Small intestine (tissue), 7 donors: Measurements from ENCODE around the gene FGF21. TPM values are rescaled to one million over a fixed set of nuclear protein-coding genes. Genes with fewer than 3 reads are reported as not detected.
A peak's percentile ranks its signal among the peaks of the same experiment; 100 is the strongest.
"Not testable (repeated sequence)": the region's sequence is repeated elsewhere in the genome, so short reads cannot be mapped to it uniquely, and the experiment has no call there.

Experiments
- DNase-seq, 2 donors: peaks; one replicate each; pipeline versions ENCODE4 v3.0.0 to v3.0.0-alpha.2; 2013
- FAIRE-seq: peaks from 2 replicates; lab custom pipeline; 2012; peaks lifted over from hg19 to GRCh38; lab: Jason Lieb, UNC
- H3K27ac ChIP-seq, 3 donors: one replicate each; pipeline ENCODE4 v1.5.1; 2013; ENCODE audit warnings: low read length in 2 of 3, mild to moderate bottlenecking in 2 of 3, control low read depth in 1 of 3, inconsistent platforms in 1 of 3, low read depth in 1 of 3, moderate library complexity in 1 of 3
- H3K27me3 ChIP-seq, 3 donors: one replicate each; pipeline ENCODE4 v1.6.1; 2013; ENCODE audit warnings: low read length in 3 of 3, inconsistent platforms in 1 of 3; ENCODE audit not compliant: control insufficient read depth in 3 of 3, insufficient read depth in 3 of 3
- H3K36me3 ChIP-seq, 3 donors: one replicate each; pipeline ENCODE4 v1.6.1; 2013; ENCODE audit warnings: low read length in 3 of 3, inconsistent platforms in 1 of 3, low read depth in 1 of 3, mild to moderate bottlenecking in 1 of 3, moderate library complexity in 1 of 3; ENCODE audit not compliant: control insufficient read depth in 3 of 3, insufficient read depth in 2 of 3
- H3K4me1 ChIP-seq, 3 donors: one replicate each; pipeline ENCODE4 v1.6.1; 2013; ENCODE audit warnings: low read length in 2 of 3, inconsistent platforms in 1 of 3, low read depth in 1 of 3, mild to moderate bottlenecking in 1 of 3, moderate library complexity in 1 of 3; ENCODE audit not compliant: control insufficient read depth in 3 of 3, insufficient read depth in 2 of 3
- H3K4me3 ChIP-seq, 3 donors: one replicate each; pipeline ENCODE4 v1.5.1; 2013; ENCODE audit warnings: low read length in 3 of 3, control low read depth in 1 of 3, inconsistent platforms in 1 of 3, low read depth in 1 of 3, mild to moderate bottlenecking in 1 of 3, moderate library complexity in 1 of 3
- H3K9me3 ChIP-seq, 2 donors: one replicate each; pipeline ENCODE4 v1.6.1; 2013; ENCODE audit warnings: low read depth in 1 of 2, low read length in 1 of 2; ENCODE audit not compliant: control insufficient read depth in 2 of 2, insufficient read depth in 1 of 2
- WGBS, 3 donors: extraction: QIAGEN DNeasy Blood & Tissue Kit; methylation state at CpG; one replicate each; pipeline ENCODE4 v1.1.7; 2013; 5-methylcytosine and 5-hydroxymethylcytosine counted together
- polyA plus RNA-seq, 4 donors: library from polyadenylated mRNA; stranded (reverse) in 3 of 4; unstranded in 1 of 4; fragments of 200-250 nt in 3 of 4; fragments of 120-200 nt in 1 of 4; gene quantifications; one replicate each; pipeline versions ENCODE4 v1.2.1 to v1.2.3, GENCODE V29; 2013
- donor health status: healthy with polysubstance abuse.
- donor health status: control.
- donor health status: control.
- donor health status: Bipolar disorder and iron deficiency.
- donor health status: healthy.

Gene FGF21
- polyA plus RNA-seq, 4 donors = 0.09 TPM; not detected in 3

GRCh38 chr19:48780631-48781391, 25.5 kb downstream of the FGF21 start:
- H3K36me3 ChIP-seq = no peaks in the 10 kb centered on the region
- peaks cover 0 to 27% (median 9%) of the 10 kb centered on the region in 3 donors for H3K4me1 ChIP-seq
- no peak overlapping the region for H3K4me3 ChIP-seq
- H3K27ac ChIP-seq = peak overlapping the region; percentile 47 to 81 (median 47)
- peaks cover 0 to 2% of the 10 kb centered on the region in 2 donors for H3K9me3 ChIP-seq
- DNase-seq (peak; percentile 62 to 80), FAIRE-seq (no peak)
- WGBS, 3 donors = 20 to 37% (median 28%) methylated on average over 14 of the region's 14 CpGs
- peaks cover 0 to 3% (median 0%) of the 10 kb centered on the region in 3 donors for H3K27me3 ChIP-seq

- H3K9me3 ChIP-seq = peaks cover 0 to 2% of the 10 kb centered on the region in 2 donors
- peak in 1 of 2 donors; percentile 27 for DNase-seq
- peaks cover 0 to 24% (median 9%) of the 10 kb centered on the region in 3 donors for H3K4me1 ChIP-seq
- H3K4me3 ChIP-seq = no peak overlapping the region
- no peak for FAIRE-seq
- no peaks in the 10 kb centered on the region for H3K36me3 ChIP-seq
- H3K27ac ChIP-seq = no peak overlapping the region
- WGBS, 3 donors = 30 to 57% (median 36%) methylated on average over 5 of the region's 5 CpGs
- peaks cover 0 to 3% (median 0%) of the 10 kb centered on the region in 3 donors for H3K27me3 ChIP-seq
Observed at GRCh38 chr19:48784527-48784926, 29.2 kb downstream of the FGF21 start.

- not testable (repeated sequence) for FAIRE-seq, H3K4me3 ChIP-seq, DNase-seq, H3K36me3 ChIP-seq, H3K9me3 ChIP-seq, H3K27ac ChIP-seq, H3K27me3 ChIP-seq
- peaks cover 0 to 12% (median 3%) of the 10 kb centered on the region in 3 donors for H3K4me1 ChIP-seq
- 86 to 94% (median 91%) methylated on average over 7 of the region's 7 CpGs for whole genome bisulfite sequencing, 3 donors
Observed at GRCh38 chr19:48786422-48786821, 31.1 kb downstream of the FGF21 start.

GRCh38 chr19:48787331-48787730, 32.0 kb downstream of the FGF21 start:
- H3K9me3 ChIP-seq, H3K4me3 ChIP-seq, H3K27ac ChIP-seq, FAIRE-seq, DNase-seq, H3K4me1 ChIP-seq, H3K27me3 ChIP-seq, H3K36me3 ChIP-seq: not testable (repeated sequence)
- WGBS, 3 donors = 87 to 89% (median 88%) methylated on average over 9 of the region's 9 CpGs

- Histone ChIP-seq H3K4me1 (peaks cover 0 to 16% (median 0%) of the 10 kb centered on the region in 3 donors), H3K36me3 (peaks cover 0 to 32% (median 0%) of the 10 kb centered on the region in 3 donors), H3K27me3 (no peaks in the 10 kb centered on the region), H3K4me3 (no peak overlapping the region), H3K9me3 (no peaks in the 10 kb centered on the region), H3K27ac (no peak overlapping the region)
- 74 to 86% (median 75%) methylated on average over 8 of the region's 8 CpGs for WGBS, 3 donors
- no peak for DNase-seq
- no peak for FAIRE-seq
Observed at GRCh38 chr19:48793271-48793670, 37.9 kb downstream of the FGF21 start.

- 77 to 87% (median 82%) methylated on average over 6 of the region's 6 CpGs for WGBS, 3 donors
- H3K9me3 ChIP-seq = no peaks in the 10 kb centered on the region
- H3K36me3 ChIP-seq = peaks cover 0 to 41% (median 0%) of the 10 kb centered on the region in 3 donors
- peaks cover 0 to 16% (median 0%) of the 10 kb centered on the region in 3 donors for H3K4me1 ChIP-seq
- DNase-seq (no peak), FAIRE-seq (no peak)
- H3K4me3 ChIP-seq = no peak overlapping the region
- no peak overlapping the region for H3K27ac ChIP-seq
- no peaks in the 10 kb centered on the region for H3K27me3 ChIP-seq
Observed at GRCh38 chr19:48794291-48794690, 39.0 kb downstream of the FGF21 start.

- DNase-seq (peak; percentile 93 to 97), FAIRE-seq (no peak)
- peak overlapping the region; percentile 40 to 65 (median 46) for H3K4me3 ChIP-seq
- no peaks in the 10 kb centered on the region for H3K9me3 ChIP-seq
- H3K36me3 ChIP-seq = peaks cover 0 to 49% (median 0%) of the 10 kb centered on the region in 3 donors
- no peaks in the 10 kb centered on the region for H3K27me3 ChIP-seq
- peak overlapping the region; percentile 24 to 94 (median 83) for H3K27ac ChIP-seq
- WGBS, 3 donors = 1 to 2% (median 2%) methylated on average over 38 of the region's 38 CpGs
- peaks cover 0 to 16% (median 0%) of the 10 kb centered on the region in 3 donors for H3K4me1 ChIP-seq
Observed at GRCh38 chr19:48795055-48795684, 39.8 kb downstream of the FGF21 start.

GRCh38 chr19:48795685-48796070, 40.4 kb downstream of the FGF21 start:
- H3K4me1 ChIP-seq = peaks cover 0 to 16% (median 0%) of the 10 kb centered on the region in 3 donors
- H3K36me3 ChIP-seq = peaks cover 0 to 53% (median 0%) of the 10 kb centered on the region in 3 donors
- peak overlapping the region in 2 of 3 donors; percentile 83 to 94 for H3K27ac ChIP-seq
- no peak for FAIRE-seq
- no peak overlapping the region for H3K4me3 ChIP-seq
- WGBS, 3 donors = 46 to 52% (median 47%) methylated on average over 2 of the region's 2 CpGs
- no peaks in the 10 kb centered on the region for H3K9me3 ChIP-seq
- no peaks in the 10 kb centered on the region for H3K27me3 ChIP-seq
- no peak for DNase-seq
